Inflammatory macrophage treated with lipopolysaccharide for 4 hours (primary cell): ENCODE measurements around the gene ADGRL3.
"Not testable (repeated sequence)": the region's sequence is repeated elsewhere in the genome, so short reads cannot be mapped to it uniquely, and the experiment has no call there.

Experiments
- DNase-seq: peaks from one replicate; pipeline ENCODE4 v3.0.0-alpha.2; 2020

The ADGRL3 gene

GRCh38 chr4:61509721-61510241, 309.7 kb downstream of the ADGRL3 start:
- DNase-seq = not testable (repeated sequence)

DNA sequence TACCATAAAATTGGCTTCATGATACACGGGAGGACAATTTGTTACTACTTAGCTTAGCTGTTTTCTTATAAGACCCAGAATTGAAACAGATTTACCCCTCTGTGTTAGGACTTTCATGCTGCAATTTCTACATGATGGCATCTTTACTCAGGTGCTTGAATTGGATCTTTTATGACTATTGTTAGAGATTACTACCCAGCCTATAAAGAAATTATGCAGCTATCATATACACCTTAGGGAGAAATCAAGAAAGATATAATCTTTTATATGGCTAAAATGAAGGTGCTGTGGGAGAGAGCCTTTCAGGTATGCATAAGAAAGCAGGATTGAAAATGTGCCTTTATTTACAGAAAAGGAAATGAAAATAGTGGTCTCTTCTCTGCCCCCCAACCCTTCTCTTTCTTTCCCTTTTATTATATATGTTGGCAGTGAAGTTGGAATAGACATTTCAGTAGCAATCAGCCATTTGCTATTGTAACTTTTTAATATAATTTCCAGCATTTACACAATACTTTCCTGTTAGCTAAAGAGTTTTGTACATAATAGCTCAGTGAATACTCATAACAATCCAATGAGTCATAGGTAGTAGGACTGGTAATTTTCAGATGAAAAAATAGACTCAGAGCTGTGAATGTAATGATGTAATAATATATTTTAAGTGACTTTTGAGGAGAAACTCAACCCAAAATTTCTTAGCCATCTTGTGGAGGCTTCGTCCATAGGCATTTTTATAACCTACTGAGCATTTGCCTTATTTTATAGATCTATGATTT, 311.8 kb downstream of the ADGRL3 start:
- no peak for DNase-seq

DNA sequence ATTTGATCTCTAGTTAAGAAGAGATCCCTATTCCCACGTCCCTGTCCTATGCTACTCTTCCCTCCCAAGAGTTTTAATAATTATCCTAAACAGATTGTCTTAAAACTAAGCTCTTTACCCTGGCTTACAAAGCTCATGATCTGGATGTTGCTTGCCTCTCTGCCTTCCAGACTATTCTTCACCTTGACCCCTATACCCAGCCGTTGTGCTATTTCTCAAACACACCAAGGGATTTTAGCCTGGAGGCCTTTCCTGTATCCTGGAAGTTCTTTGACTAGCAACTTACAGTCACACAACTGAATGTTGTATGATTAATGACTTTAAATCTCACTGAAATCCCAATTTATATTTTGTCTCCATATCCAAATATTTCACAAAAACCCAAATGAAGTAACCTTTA, 314.9 kb downstream of the ADGRL3 start:
- no peak for DNase-seq

DNA sequence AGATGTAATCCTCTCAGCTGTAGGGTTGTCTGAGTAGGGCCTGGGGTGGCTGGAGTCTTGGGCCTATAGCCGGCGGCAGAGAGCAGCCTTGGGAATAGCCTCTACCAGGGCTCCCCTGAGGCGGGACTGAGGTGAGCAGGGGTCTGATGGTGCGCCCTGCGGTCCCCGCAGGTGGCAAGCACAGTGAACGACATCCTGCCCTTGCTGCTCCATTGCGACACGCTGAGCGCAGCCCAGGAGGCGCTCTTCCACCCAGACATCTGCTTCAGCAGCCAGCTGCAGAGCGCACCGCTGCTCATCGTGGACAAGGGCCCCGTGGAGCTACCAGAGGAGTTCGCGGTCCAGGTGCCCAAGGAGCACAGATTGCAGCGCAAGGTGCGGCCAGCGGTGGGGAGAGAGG, 317.0 kb downstream of the ADGRL3 start:
- DNase-seq = no peak

- no peak for DNase-seq
Observed at GRCh38 chr4:61520166-61520565, 320.0 kb downstream of the ADGRL3 start.

GRCh38 chr4:61520681-61521160, 320.6 kb downstream of the ADGRL3 start:
- no peak for DNase-seq

DNA sequence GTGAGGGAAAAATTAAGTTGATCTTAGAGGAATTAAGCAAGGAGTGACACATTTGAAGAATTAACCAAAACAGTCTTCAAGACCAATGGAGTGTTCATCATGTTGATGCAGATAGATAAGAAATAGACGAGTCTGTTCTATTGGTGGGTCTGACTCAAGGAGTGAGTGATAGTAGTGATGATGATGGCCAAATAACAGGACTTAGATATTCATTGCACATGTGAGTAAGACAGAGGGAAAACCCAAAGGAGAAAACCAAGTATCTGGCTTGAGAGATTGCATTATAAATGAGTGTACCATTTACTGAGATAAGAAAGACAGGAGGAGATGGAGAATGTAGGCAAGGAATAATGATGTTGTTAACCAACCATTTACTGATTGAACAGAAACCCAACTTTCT, 321.3 kb downstream of the ADGRL3 start:
- no peak for DNase-seq

DNA sequence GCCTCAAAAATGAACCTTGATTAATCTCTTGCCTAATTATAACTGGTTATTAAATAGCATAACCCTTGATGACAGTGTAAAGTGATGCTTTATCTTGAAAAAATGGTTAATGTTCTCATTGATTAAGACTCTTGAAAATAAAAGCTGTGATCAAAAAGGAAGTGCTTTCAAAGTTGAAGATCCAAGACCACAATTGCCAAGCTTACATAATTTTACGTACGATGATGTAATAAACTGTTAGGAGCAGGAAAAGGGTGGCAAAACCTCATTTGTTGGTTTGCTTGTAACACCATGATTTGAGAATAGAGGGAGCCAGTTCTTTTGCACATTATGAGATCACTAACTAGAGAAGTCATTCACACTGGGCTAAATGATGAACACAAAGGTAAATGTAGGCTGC, 322.2 kb downstream of the ADGRL3 start:
- DNase-seq = no peak

- DNase-seq = no peak
Observed at GRCh38 chr4:61527888-61528287, 327.8 kb downstream of the ADGRL3 start.

DNA sequence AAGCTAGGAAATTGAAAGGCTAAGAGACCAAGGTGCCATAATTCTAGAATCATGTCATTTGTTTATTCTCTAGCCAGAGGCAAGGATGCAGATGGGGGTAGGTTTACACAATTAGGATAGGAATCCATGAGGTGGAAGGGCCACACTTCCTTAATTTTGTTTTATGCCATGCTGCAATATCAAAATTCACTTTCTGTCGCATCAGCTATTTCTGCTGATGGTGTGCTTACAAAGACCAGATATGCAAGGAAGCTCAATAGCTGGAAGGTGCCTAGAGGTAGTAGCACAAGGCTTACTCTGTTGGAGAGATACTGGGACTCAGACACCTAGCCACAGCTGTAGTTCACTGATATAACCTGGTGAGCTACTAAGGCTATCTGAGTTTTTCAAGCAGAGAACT, 328.5 kb downstream of the ADGRL3 start:
- DNase-seq = no peak

DNA sequence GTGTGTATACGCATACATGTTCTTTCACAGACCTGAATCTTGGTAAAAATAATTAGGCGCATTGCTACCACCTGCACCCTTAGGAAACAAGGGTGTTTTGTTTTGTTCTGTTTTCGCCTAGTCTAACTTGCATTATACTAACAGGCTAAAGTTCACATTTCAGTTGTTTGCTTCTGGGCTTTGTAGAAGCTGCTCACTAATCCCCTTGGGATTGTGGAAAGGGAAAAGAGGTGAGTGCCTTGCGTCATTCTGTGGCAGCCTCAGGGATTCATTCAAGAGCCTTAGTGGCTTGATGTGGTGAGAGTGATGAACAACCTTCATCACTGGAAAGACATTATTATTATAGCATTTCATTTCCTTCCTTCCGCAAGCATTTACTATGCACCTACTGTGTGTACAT, 331.1 kb downstream of the ADGRL3 start:
- DNase-seq = no peak

GRCh38 chr4:61532336-61533000, 332.3 kb downstream of the ADGRL3 start:
- DNase-seq = no peak

DNA sequence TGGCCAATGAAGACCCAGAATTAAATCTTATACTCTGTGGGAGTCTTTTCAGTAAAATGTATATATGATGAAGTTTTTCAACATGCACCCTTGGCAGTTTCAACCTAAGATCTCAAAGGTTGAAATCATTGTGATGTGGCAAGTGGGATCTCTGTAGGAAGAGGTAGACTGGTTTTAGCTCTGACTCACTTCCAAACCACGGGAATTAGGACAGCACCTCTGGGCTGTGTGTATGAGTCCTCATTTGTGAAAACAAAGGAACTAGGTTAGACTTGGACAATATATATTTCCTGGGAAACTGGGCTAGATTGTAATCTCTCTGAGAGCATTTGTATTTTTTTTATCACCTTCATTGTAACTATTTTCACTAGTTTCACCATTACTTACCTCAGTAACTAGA, 333.0 kb downstream of the ADGRL3 start:
- no peak for DNase-seq

GRCh38 chr4:61540944-61541343, 340.8 kb downstream of the ADGRL3 start:
- no peak for DNase-seq

DNA sequence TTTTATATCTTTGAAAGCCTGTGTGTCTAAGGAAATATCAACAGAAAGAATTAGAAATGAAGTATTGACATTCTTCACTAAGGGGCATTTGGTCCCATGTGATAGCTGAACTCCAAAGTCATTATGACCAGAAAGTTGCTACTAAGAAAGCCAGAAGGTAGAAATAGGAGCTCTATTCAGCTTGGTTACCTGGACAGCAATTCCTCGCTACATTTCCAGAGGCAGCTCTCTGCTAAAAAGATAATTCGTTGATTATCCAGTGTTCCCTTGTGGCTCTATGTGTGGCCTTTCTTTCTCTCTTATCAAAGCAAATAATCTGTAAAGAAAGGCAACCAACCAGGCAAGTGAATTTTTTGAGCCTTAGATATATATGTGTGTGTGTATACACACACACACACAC, 341.3 kb downstream of the ADGRL3 start:
- no peak for DNase-seq

- no peak for DNase-seq
Observed at GRCh38 chr4:61543976-61544375, 343.9 kb downstream of the ADGRL3 start.

DNA sequence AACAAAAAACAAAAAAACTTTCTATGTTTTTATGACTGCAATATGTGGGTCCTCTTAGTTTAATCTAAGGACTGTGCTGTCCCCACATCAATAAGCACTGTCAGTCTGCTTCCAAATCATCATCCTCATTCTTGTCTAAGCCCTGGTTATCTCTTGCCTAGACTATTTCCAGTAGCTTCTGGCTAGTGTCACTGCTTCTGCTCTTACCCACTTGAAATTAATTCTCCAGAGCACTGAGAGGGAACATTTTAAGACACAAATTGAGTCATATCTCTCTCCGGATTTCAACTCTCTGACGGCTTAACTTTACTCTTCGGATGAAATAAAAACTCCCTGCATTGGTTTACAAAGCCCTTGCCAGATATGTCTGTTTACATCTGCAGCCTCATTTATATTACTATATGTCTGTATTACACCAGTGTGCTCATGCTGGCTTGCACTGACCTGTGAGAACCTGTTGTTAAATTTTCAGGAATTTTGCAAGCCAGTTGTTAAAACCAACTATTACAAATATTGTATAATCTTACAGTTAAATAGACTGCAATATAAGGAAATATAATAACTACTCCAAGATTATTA, 345.9 kb downstream of the ADGRL3 start:
- DNase-seq = no peak

- DNase-seq = no peak
Observed at GRCh38 chr4:61549336-61549735, 349.2 kb downstream of the ADGRL3 start.

DNA sequence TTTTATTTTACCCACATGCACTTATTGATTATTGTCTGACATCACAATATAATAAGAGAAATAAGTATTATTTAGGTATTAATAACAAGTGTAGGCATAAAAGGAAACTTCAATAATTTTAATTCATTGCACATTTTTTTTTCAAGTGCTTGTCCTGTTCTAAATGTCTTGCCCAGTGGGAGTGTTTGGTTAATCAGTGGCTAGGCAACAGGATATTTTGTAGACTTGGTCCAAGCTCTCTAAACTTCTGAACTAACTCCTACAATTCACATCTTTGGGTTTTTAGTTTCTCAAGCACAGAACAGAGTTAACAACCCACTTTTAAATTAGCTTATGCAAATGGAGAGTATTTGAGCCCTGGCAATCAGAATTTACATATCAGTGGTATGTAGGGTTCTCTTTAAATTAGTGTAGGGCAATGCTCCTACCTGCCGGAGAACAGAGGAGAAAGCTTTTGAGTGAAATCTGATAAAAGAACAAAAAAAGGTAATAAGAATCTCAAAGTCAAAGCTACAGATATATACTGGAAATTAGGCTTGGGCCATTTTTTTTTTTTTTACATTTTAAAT, 353.5 kb downstream of the ADGRL3 start:
- no peak for DNase-seq

DNA sequence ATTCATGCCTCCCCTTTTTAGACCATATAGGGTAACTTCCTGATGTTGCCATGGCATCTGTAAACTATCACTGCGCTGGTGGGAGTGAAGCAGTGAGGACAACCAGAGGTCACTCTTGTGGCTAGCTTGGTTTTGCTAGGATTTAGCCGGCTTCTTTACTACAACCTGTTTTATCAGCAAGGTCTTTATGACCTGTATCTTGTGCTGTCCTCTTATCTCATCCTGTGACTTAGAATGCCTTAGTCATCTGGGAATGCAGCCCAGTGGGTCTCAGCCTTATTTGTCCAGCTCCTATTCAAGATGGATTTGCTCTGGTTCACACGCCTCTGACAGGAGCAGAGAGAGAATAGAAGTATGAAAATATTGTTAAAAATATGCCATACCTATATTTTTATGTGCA, 355.7 kb downstream of the ADGRL3 start:
- no peak for DNase-seq

GRCh38 chr4:61556277-61556676, 356.2 kb downstream of the ADGRL3 start:
- no peak for DNase-seq

GRCh38 chr4:61559396-61559795, 359.3 kb downstream of the ADGRL3 start:
- DNase-seq = no peak

GRCh38 chr4:61561028-61561427, 360.9 kb downstream of the ADGRL3 start:
- no peak for DNase-seq
